Fibroblast of skin of scalp (primary cell): ENCODE data around the gene G0S2. TPM values are rescaled to one million over a fixed set of nuclear protein-coding genes. Genes with fewer than 3 reads are reported as not detected.
A peak's percentile ranks its signal among the peaks of the same experiment; 100 is the strongest.

Experiments
- DNase-seq: peaks from one replicate; pipeline ENCODE4 v3.0.0-alpha.2; 2013
- polyA plus RNA-seq, 2 experiments: library from polyadenylated mRNA; unstranded; fragments of 120-200 nt; gene quantifications; one replicate each; pipeline ENCODE4 v1.2.1, GENCODE V29; 2013; ENCODE audit not compliant: insufficient read length in 2 of 2

The G0S2 gene, protein sequence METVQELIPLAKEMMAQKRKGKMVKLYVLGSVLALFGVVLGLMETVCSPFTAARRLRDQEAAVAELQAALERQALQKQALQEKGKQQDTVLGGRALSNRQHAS
- 4.0 TPM for polyA plus RNA-seq (2013, experiment 1 of 2; ENCODE audit: insufficient read length)
- polyA plus RNA-seq (2013, experiment 2 of 2; ENCODE audit: insufficient read length) = 3.4 TPM

- peak; percentile 36 for DNase-seq
Observed at GRCh38 chr1:209674957-209675564, at the start of gene G0S2. G0S2 (plus strand) TSS chr1:209675412; CDS start chr1:209675685, 273 bp downstream.

DNA sequence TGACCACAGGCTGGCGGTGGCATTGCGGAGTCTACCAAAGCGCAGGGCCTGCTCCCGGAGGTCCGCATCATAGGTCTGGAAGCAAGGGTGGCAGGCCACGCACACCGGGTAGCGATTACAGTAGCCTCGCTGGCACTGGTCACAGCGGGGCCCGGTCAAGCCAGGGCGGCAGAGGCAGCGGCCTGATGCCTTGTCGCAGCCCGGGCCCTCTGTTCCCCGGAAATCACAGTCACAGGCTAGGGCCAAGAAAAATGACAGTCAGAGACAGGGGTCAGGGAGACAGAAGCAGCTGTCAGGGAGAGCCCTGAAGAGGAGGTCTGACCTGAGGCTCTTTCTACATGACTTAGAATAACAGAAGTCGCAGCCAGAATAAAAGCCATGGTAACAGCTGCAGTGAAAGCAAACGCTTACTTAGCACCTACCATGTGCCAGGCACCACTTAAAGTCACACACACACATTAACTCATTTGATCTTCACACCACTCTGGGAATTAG lies 49.4 kb upstream of the G0S2 start:
- no peak for DNase-seq

DNA sequence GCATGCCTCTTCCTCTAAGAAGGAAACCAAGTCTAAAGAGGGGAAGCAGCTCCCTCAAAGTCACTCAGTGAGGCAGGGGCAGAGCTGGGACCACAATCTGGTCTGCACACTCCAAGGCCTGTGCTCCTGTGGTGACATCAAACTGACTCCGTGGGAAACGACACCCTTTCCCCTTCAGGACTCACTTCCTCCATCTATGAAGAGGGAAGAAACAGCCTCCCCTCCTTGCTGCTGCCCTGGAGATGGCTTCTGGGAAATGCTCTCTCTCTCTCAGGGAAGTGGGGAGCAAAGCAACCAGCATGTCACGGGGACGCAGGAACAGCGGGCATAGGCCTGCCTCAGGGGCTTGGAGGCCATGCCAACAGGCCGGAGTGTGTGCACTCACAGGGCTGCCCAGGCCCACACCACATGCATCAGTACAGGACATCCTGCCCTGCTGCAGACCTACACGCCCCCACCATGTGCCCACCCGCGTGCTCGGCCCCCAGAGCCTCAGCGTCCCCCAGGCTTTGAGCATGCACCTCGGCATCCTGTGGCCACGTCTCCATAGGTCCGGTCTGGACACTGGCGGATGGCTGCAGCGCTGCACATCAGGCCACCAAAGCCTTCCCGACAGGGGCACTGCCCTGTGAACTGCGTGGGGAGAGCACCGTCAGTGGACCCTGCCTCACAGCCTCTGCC lies 48.7 kb upstream of the G0S2 start:
- no peak for DNase-seq

DNA sequence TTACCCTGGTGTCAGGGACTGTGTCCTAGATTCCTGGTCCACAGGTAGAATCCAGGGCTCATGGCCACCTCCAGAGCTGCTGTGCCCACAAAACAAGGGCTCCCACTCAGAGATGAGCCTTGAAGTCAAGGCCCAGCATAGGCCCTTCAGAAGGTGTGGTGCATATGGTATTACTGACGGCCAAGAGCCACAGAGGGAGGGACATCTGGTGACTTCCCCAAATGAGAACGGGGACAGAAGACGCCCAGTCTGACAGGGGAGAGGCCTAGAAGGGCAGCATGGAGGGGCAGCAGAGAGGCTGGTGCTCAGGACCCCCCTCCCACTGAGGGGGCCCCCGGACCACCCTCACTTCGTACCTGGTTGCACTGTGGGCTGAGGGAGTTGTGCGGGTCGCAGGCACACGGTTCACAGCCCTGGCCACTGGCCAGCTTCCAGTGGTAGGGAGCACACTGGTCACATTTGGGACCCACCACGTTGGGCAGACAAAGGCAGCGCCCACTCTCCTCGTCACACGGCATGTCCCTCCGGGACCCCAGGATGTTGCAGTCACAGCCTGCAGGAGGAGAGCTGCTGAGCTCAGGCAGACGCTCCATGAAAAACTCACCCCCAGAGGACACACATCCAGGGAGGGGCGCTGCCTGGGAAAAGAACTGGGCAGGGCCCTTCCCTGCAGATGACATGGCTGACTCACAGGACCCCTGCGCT lies 48.0 kb upstream of the G0S2 start:
- no peak for DNase-seq

DNA sequence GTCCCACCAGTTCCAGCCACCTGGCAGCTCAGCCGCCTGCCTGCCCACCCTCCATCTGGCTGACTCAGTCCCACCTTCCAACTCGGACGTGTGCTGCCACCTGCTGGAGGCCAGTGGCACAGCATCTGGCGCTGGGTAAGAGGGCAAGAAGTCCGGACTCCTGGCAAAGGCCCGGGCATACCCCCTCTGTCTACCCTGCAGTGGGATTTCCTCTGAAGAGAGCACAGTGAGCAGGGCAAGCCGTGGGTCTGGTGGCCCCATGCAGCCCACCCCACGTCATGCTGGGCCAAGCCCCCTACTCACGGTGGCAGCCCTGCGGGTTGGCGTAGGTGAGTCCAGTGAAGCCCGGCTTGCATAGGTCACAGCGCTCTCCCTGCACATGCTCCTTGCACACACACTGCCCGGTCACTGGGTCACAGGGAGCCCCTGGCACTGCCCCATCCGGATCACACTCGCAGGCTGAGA lies 47.4 kb upstream of the G0S2 start:
- peak; percentile 74 for DNase-seq

GRCh38 chr1:209628618-209629299 lies 46.5 kb upstream of the G0S2 start:
- DNase-seq = no peak

DNA sequence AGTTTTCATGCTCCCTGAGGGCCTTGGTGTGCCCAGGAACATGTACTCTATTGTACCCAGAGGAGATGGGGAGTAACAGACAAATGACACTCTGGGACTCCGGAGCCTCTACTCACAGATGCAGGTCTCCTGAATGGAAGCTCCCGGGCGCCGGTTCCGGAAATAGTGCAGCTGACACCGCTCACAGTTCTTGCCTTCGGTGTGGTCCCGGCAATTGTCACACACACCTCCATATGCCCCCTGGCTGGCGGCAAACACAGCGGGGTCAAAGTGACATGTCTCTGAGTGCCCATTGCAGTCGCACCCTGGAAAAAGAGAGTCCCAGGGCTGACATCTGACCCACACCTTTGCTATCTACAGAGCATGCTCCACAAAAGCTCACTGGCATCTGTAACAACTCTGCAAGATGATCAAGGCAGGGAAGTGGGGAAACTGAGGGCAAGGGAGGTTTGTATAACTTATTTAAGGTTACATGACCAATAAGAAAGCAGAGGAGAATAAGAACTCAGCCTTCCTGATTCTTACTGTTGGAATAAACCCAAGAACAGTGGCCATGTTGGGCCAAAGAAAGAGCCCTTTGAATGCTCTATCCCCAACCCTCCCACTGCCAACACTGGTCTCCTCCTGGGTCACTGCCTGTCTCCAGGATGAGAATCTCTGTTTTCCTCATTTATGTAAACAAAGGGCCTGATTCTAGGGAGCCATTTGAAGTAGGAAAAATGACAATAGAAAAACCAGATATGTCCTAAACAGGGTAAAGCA lies 45.4 kb upstream of the G0S2 start:
- DNase-seq = no peak

DNA sequence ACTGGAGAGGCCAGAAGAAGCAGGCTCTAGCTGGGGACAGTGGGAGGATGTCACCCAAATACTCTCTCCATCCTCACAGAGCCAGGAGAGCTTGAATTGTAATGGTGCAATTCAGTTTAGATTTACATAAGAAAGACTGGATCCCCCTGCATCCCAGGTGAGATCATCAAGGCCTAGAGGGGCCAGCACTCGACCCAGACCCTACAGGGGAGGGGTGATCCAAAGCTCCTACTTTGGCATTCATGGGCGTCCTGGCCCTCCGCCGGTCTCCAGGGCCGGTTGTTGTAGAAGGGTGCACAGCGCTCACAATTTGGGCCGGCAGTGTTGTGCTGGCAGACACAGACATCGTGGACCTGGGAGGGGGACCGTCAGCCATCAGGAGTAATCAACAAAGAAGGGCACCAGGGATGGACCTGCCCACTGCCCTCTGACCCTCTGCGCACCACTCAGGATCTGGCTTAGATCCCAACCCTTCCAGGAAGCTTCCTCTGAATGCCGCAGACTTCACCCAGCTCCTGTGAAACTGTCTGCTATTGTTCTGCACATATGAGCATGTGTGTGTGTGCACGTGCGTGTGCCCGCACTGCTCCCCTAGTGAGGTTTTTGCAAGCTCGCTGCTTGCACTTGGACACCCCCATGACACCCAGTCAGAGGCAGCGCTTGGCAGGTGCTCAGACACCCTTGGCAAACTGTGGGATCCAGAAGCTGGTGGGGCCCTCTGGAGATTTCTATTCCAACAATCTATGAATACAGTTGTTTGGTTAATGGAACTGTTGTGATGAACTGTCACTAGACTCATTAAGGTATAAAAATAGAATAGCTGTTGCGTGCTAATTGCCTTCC lies 44.6 kb upstream of the G0S2 start:
- DNase-seq = no peak

- peak; percentile 82 for DNase-seq
Observed at GRCh38 chr1:209633335-209633997, 41.7 kb upstream of the G0S2 start.

DNA sequence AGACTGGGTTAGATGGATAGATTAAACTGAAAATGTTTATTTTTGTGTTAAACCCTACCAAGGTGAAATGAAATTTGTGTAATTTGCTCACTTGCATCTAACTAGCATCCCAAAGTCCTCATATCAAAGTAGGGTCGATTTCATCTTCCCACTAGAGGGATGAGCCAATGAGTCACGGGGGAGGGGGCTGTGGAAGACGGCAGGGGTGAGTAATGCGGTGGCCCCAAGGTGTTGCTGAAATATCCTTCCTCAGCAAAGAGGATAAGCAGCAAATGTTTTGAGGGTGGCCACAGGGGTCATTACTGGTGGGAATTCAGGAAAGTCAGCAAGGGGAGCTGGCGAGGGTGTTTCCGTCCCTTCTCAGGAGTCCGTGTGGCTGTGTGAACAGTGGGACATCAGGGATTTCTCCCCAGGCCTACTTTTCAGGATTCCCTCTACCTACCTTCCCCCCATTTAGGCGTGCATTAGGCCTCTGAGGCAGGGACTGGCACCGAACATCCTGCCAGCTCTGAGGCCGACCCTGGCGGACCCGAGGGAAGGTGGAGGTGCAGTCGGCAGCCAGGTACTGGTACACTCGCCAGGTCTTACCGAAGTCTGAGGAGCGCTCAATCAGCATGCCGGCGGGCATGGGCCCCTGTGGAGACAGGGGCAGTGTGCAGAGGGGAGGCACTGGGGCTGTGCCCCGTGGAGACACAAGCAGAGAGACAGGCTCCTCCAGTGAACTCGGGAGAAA lies 41.0 kb upstream of the G0S2 start:
- DNase-seq = no peak

DNA sequence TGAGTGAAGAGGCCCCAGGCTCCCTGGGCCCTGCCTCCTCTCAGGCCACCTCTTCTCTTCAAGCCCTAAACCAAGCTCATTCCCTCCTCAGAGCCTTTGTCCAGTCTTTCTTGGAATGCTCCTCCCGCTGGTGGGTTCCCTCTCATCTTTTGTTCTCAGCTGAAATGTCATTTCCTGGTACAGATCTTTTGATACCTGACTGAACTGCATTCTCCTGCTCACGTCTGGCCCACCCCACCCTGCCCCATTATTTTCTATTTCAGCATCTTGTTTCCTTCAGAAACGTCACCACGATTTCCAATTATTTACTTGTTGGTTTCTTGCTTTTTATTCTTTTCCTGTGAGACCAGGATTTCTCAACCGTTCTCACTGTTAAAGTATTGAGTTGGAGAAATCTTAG lies 39.4 kb upstream of the G0S2 start:
- DNase-seq = no peak

DNA sequence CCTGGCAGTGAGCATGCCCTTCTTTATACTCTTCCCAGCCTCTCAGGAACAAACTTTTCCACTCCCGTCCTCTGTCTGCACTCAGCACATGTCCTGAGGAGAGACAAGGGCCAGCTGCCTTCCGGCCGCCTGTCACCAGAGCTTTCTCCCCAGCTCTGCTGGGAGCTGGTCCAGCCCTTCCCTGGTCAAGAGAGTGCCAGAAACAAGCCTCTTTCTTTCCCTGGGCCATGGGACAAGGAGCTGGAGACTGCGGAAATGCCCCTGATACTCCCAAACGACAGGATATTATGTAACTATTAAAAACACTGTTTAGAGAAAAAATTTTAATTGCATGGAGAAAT lies 33.4 kb upstream of the G0S2 start:
- no peak for DNase-seq

- no peak for DNase-seq
Observed at GRCh38 chr1:209642816-209643215, 32.4 kb upstream of the G0S2 start.

GRCh38 chr1:209643285-209644020 lies 31.8 kb upstream of the G0S2 start:
- DNase-seq = peak; percentile 33

- no peak for DNase-seq
Observed at GRCh38 chr1:209645574-209646452, 29.4 kb upstream of the G0S2 start.

- DNase-seq = peak; percentile 60
Observed at GRCh38 chr1:209646558-209646957, 28.7 kb upstream of the G0S2 start.

DNA sequence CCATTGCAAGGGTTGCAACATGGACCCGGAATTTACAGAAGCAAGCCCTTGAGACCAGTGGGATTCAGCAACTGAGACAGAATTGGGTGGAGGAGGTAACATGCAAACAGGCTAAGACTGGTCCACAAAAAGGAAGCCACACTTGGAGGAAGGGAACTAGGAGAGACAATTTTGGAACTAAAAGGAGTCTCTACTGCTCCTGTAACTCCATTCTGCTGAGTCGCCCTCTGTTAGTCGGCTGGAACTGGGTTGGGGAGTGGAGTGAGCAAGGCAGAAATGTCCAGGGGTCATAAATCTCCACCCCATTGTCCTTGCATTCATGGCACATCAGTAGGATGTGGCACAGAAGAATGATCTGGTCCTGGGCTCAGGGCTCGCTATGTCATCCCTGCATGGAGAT lies 28.1 kb upstream of the G0S2 start:
- DNase-seq = no peak

GRCh38 chr1:209648346-209648745 lies 26.9 kb upstream of the G0S2 start:
- no peak for DNase-seq
